ELR (cell line): ENCODE results near the gene ZIC4.

ENCODE experiments used
- DNase-seq: peaks from one replicate; pipeline ENCODE4 v3.0.0-alpha.2; 2015; ENCODE audit warnings: low read depth

ZIC4 gene

DNA sequence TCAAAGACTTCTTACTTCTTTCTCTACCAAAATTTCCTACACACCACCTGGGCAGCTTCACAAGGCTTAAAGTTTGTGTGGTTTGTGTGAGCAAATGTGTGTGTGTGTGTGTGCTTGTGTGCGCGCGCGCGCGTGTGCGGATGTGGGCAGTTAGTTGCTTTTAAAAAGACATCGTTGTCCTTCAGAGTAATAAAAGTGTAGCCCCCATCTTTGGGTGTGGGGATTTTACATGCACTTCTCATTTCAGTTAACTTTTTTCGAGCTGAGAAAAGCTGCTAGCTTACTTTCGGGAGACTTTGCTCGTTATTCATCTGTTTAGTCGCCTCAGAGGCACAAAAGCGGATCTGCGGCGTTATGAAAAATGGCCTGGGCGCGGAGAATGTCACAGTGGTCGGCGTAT, 36.0 kb downstream of the ZIC4 start:
- DNase-seq: no peak

DNA sequence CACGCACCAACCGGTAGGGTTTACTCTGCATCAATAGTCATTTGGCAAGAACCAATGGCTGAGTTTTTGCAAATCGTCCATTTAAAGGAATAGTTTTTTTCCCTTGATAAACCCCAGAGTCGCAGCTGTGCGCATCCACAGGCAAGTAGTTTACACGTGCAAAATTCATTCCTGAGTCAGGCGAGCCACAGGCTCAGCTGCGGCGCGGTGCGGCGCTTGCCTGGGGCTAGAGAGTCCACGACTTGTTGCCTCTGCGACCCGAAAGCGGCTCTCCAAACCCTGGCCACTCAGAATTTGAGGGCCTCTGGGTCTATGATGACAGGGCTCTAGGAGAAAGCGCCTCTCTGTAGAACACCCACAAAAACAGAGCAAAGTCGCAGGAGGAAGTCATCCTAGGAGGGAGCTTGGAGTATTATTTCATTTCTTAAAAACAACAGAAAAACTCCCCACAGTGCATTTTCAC, 36.7 kb downstream of the ZIC4 start:
- no peak for DNase-seq

DNA sequence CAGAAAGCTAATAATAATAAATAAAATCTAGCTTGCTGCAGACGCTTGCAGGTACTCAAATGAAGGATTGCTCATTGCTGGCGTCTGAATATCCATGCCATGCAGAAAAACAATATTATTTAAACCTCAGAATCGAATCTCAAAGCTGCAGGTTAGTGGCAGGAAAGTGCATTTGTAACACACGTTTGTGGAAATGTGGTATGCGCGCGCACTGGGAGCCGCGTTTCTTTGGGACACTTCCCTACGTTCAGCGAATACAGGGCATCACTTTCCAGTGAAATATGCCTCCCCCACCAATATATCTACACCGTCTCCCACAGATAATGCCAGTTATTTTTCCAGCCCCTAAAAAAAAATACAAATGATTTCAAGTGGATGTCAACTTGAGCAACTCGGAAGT, 37.1 kb downstream of the ZIC4 start:
- no peak for DNase-seq

DNA sequence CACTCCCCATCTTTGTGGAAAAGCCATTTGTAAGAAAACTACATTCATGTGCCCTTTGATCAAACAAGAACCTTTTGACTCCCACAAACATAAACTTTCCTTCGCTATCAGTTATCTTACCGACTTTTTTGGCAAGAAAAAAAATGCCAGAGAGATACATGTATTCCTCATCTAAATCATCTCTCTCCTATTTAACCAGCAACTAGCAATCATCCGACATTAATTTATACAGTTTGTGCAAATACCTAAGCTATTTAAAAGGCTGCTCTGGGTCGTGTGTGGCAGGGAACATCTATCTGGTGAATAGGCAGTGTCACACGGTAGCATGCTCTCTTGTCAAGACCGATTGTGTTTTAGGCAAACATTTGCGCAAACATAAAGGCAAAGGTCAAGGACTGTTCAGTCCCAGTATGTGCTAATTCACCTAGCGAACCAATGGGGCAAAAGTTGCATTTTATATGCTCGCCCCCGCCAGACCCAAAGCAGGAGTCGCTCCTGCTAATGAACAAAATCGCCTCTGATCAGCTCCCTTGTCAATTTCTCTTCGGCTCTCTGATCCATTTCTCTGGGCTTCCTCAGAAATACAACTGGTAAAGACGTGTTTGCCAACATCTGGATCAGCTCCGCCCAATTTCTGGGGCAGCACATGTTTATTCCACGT, 37.7 kb downstream of the ZIC4 start:
- no peak for DNase-seq

DNA sequence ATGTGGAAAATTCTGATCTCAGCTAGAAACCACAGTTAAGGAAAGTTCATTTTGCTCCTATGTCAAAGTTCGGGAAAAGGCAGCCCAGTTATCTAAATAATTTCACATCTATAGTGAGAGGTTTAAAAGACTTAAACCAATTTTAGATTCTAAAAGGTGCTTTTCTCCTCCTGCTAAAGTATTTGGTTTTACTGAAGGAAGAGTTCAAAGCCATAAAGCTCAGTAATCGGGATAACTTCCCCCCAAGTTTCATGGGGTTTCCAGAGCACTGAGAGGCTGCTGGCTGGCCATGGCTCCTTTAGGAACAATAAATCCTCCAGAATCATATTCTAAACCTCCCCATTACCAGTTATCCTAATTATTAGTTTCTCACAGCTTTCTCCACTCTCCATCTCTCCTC, 38.2 kb downstream of the ZIC4 start:
- DNase-seq: no peak

DNA sequence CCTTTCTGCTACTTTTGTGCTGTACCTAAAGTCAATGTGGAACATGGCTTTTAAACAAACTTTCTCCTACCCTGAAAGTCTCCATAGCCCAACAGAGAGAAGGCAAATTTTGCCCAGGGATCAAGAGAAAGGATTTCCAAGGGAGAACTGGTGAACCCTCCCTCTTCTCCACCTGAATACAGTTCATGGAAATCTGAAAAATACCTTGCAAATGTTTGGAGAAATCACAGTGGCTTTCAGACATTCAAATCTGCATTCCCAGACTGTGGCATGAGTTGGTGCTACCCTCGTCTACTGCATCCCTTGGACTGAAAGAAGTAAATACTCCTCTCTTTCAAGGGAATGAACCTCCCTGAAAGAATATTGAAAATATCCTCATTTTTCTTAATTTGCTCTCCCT, 38.7 kb downstream of the ZIC4 start:
- no peak for DNase-seq

DNA sequence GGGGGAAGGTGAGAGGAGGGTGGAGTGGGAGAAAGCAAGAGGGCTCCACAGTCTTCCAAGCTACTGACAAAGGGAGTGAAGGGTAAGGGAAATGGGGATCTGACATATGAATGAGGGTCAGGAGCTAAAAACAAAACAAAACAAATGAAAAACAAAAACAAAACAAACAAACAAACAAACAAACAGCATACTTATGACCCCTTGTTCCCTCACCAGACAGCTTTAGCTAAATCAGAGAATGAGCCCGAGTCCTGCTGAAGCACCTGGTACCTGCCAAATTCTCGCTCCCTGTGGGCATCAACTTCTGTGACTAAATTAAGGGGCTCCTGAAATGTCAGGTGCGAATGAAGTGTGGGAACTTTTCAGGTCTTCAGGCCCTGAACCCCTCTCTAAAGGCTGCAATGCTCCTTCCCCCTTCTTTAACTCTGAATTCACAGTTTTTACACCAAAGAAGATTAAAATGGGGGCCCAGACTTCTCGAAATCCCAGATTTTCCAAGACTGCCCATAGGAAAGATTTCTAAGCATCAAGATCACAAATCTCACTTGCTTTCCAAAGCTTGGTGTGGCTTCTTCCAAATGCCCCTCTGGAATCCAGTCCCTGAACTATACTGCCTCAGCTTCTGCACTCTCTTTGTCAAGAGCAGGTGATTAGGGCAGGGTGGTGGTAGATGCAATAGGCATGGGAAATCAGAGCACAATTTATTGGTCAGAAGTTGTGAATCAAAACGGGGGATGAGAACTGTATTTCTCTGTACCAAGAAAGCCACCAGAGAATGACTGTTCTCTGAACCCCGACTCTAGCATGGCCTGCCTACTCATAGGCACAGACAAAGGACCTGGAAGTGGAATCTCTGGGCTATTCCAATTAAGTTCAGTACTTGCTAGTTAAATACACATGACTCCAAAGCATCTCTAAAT, 40.9 kb downstream of the ZIC4 start:
- no peak for DNase-seq

DNA sequence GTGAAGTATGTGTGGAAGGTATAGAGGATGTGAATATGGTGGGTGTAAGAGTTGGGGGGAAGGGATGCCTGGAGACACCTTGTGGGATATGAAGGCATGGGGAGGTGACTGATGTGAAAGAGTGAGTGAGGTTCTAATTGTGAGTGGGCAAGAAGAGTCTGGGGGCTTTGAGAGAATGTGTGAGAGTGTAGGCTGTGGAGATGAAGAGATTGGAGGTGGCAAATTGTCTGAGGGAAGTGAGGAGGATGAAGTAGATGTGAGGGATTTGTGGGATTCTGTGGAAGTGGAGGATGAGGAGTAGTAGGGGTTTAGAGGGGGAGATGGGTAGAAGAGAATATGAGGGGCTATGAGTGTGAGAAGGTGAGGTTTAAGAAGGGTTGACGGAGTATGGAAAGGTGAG, 41.6 kb downstream of the ZIC4 start:
- no peak for DNase-seq

DNA sequence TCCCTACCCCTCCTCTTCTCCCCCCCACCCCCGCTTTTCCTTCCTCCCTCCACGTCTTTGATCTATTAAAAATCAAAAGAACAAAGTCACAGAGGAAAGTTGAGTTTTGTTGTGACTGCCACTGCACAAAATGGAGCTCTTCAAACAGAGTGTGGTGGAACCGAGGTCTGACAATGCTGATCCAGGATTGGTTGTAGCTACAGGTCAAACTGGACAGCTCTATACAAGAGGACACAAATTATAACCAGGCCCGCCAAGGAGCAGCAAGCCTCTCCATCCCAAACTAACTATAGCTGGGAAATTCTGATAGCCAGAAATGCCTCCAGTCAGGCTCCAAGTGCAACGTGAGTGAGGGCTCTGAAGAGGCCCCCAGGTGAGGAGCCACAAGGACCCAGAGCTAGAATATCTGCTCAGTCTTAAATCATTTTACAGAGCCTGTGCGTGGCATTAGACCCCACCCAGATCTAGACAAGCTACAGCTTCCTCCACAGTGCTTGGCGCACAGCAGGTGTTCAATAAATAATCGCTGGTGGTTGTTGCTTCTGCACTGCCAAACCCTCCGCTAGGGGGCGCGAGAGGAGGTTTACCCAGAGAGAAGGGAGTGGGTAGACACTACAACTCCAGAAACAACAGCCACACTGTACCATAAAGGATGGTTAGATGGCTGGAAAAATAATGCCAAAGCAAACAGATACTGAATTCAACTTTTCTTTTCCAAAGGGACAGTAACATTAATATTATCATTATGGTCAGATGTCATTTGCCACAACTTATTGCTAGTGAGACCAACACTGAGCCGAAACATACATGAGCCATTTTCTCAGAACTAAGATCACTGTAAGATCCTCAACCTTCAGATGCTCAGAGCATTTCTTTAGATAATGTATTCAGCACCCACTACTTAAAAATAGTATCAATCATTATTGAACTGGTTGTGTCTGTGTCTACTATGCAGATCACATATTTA, 44.6 kb downstream of the ZIC4 start:
- peak; percentile 63 for DNase-seq

DNA sequence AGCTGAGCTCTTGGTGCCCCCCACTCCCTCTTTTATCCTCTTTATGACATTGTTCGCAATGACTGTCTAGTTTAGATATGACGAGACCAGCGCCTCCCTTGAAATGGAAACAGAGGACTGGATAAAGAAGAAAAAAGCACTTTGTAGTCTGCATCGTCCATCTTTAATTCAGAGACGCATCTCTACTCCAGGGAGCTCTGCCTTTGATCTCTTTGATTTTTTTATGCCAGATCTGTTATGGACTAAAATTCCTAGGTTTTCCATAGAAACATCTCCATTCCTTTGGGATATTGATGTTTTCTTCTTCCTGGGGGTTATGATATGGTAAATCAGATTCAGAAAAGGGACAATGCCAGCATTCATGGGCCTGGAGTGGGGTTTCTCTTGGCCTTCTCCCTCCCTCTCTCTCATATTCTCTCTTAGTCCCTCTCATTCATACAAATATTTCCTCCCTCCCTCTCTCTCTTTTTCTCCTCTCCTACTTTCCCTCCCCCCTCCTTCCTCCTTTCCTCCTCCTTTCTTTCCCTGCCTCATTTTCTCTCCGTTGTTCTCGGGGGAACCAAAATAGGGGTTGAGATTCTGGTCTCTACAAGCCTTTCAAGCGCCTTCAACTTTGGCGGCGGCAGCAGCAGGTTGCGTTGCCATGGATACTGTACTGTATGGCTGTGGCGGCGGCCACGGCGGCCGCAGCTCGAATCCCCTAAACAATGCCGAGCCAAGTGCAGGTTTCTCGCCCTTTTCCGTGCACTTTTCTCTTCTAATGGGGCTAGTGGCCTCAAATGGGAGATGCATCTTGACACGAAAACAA, 45.5 kb downstream of the ZIC4 start:
- DNase-seq: peak; percentile 38

DNA sequence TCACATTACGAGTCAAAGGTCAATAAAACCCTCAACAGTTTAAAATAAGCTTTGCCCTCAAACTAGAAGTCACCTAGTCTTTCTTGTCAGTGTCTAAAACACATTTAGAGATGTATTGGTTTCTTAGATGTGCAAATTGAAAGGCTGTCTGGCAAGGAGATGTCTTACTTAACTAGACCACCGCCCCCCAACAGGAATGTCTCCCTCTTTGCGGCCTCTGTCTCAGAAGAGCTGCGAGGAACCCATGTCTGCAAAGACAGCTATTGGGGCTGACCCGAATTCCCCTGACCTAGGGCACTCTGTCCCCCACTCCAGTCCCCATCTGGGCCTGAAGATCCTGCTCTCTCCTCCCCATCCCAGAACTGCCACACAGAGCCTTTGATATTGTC, 46.3 kb downstream of the ZIC4 start:
- DNase-seq: no peak

DNA sequence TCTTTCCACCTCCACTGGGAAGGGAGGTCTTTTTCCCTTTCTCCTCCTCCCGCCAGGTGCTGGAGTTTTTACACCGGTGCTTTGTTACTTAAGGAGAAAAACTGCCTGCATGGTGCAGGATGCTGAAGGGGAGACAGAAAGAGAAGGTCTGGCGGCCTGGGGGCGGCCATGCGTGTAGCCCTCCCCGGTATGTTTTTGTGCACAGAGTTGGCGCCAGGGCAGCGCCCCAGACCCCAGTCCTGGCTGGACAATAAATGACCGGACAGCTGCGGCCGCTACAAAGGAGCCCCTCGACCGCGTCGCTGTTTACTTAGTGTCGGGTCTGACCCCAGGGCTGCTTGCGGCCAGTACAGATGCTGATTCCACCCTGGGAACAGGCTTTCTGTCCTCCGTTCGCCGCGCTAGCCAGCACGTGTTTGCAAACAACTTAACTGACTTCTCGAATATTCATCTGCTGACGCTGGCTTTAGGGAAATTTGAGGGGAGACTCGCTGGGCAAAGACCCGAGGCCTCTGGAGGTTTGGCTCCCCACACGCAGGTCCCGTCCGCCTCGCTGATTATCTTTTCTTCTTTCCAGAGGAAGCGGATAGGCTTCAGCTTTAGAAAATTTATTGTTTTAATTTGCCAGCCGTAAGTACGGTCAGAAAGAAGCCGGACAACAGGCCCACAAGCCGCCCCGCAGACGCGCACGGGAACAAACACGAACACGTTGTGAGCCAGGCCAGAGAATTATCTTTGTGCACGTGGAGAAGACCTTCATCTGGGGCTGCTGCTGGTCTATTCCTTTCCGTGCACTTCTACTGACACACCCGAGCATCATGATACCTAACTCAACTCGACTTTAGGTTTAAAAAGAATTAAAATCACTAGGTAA, 46.9 kb downstream of the ZIC4 start:
- no peak for DNase-seq

DNA sequence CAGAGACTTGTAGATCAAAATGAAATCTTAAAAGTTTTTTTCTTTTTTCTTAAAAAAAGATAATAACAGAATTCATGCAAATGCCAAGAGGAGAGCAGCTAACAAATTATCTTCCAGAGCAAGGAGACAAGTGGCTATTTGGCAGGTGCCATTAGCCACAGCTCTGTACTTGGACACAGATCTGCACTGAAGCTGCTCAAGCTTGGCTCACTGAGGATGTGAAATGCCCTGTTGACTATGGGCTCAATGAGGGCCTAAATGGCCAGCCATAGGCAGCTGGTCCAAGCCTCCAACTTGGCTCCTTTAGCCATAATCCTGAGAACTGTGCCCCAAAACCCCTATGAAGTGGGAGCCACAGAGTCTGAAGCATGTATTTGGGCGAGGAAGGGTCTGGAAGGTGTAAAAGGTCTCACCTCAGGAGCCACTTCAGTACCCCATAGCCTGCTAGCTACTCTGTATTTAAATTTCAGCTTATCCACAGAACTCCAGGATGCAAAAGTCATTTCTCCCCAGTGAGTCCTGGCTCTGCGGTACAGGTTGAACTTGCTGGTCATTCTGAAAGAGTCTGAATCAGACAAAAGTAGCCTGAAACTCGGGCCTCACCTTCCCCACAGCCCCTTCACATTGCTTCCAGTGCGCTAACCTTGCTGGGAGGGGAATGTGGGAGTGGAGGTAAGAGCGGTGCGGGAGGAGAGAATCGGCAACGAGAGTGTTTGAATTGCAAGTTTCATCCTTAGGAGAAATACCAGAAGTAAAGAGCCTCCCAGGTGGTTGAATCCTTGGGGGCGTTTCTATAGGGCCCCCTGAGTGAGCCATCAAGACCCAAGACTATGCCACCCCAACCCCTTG, 48.0 kb downstream of the ZIC4 start:
- DNase-seq: no peak

DNA sequence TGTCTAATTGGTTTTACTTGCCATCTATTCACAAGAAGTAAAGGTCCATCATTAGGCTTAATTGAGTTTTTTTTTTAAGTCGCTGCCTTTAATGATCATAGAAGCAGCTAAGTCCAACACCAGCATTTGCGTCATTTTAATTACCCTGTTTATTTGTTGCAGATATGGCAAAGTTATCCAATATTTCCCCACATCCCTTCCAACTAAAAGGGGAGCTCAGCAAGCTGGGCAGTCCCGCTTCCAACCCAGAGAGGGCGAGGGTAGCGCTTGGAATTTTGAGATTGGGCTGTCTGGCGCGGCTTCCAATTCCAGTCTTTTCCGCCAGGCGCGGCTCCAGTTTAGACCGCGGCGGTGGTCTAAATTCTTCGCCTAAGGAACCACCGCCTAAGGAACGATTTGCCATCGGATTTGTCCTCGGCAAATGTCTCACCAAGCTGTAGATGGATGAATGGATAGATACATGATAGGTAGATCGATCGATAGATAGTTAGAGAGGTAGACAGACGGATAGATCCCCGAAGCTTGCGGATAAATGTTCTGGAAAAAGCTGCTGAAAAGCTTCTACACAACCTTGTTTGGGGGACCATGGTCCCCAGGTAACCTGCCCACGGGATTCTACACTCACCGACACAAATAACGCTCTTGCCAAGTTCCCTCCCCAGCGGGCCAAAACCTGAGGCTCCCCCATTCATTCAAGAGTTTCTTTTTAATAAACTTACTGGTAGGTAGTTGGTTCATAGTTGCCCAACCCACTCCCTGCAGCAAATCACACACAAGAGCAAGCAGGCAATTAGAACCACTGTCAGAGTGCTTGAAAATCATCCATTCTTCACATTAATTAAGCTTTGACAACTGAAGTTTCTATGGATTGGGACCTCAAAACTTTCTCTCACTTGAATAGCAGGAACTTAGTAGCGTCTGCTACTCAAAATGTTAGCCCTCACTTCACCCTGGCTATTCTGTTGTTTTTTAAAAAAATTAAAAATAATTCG, 49.1 kb downstream of the ZIC4 start:
- DNase-seq: no peak

DNA sequence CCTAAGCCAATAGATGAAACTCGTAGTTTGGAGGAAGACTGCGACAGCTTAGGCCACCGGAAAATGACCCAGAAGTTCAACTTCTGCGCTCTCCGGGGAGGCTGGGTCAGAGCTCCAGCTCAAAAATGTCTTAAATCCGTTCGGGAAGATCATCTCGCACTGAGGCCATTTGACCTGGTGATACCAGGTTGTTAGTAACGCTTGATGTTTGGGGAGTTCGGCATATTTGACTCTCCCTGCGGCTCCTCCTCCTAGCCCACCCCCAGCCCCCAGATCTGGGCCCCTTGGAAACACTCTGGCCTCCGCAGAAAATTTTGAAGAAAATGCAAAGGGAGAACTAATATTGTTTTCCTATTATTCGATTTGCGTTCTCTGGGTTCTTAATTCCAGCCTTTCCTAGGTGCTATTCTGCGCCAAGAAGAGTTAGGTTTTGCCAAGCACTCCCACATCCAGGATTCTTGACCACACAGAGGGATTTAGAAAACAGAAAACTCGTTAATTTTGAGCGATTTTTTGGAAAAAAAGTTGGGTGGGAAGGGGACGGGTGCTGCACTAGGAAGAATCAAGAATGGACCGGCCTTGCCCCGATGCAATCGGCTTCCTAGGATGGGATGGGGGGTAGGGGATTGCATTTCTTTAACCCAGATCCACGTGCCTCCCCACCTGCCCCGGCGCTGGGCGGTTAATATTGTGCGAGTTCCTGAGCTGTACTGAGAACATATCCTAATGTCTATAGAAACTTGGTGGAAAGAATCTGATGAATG, 50.0 kb downstream of the ZIC4 start:
- no peak for DNase-seq

DNA sequence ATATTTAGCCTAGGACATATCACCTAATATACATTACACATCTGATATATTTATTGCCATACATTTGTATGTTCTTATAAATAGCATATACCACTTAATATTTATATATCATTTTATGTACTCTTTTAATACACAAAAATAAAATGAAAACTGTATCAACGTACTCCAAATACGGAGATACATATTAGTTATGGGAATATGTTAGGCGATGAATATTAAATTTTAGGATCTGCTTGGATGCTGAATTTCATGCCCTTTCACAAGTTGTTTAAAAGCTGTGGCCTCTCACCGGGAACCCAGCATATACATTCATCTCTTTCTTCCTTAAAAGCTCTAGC, 50.6 kb downstream of the ZIC4 start:
- DNase-seq: no peak

DNA sequence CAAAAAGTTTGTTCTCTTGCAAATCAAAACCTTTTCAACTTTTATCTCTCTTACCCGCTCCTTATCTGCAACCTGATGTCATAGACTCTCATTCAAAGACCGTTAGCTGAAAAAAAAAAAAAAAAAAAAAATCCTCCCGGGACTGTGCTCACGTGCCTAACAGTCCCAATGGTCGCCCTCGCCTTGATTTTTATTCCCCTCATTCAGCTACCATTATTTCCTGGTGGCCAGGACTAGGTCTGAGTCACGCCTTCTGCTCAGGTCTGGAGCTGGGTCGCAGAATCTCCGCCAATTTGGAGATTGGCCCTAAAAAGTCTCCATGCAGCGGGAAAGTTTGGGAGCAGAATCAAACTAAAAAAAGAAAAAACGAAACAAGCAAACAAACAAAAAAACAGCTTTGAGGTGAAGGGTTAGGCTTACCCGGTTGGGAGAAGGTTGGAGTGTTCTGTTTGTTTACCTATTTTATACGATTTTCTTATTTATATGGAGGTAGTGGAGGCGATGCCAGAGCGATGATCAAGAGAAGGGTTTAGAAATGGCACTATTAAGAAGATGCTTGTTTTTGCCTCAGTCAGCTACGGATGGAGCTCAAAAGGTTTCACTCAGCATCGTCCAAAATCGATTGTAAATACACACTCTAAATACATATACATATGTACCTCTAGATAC, 51.1 kb downstream of the ZIC4 start:
- DNase-seq: no peak
